Measurements from ENCODE around the gene CDH13.

DNA sequence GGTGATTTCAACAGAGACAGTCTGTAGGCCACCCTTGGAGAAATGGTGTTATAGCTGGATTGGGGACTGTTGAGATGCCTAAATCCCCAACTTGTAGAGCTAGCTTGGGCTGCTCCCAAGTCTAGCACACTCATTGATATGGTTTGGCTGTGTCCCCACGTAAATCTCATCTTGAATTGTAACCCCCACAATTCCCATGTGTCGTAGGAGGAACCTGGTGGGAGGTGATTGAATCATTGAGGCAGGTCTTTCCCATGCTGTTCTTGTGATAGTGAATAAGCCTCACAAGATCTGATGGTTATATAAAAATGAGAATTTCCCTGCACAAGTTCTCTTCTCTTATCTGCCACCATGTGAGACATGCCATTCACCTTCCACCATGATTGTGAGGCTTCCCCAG lies 536.0 kb downstream of the CDH13 start:
- TF ChIP-seq, protein P1, sequence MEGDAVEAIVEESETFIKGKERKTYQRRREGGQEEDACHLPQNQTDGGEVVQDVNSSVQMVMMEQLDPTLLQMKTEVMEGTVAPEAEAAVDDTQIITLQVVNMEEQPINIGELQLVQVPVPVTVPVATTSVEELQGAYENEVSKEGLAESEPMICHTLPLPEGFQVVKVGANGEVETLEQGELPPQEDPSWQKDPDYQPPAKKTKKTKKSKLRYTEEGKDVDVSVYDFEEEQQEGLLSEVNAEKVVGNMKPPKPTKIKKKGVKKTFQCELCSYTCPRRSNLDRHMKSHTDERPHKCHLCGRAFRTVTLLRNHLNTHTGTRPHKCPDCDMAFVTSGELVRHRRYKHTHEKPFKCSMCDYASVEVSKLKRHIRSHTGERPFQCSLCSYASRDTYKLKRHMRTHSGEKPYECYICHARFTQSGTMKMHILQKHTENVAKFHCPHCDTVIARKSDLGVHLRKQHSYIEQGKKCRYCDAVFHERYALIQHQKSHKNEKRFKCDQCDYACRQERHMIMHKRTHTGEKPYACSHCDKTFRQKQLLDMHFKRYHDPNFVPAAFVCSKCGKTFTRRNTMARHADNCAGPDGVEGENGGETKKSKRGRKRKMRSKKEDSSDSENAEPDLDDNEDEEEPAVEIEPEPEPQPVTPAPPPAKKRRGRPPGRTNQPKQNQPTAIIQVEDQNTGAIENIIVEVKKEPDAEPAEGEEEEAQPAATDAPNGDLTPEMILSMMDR (IDR thresholded peaks at IDR 0.05) = no peak
- no peak for TF ChIP-seq RFX5 (IDR thresholded peaks at IDR 0.05)
- TF ChIP-seq CHD2 (IDR thresholded peaks at IDR 0.05; ENCODE audit: low read length, partially characterized antibody) = no peak
- TF ChIP-seq EP300 (IDR thresholded peaks at IDR 0.05) = no peak
- TF ChIP-seq HDAC2 (IDR thresholded peaks at IDR 0.05) = no peak
- TF ChIP-seq MAFK (IDR thresholded peaks at IDR 0.05; ENCODE audit: partially characterized antibody) = no peak
- TF ChIP-seq POLR2A (IDR thresholded peaks at IDR 0.05; ENCODE audit: low read length) = no peak
- no peak for TF ChIP-seq NFE2L2 (conservative IDR thresholded peaks at IDR 0.05; ENCODE audit: low read length)
